SU-DHL-6 (cell line): ENCODE results near the gene AARS2.

Source experiments
- EZH2phosphoT487 ChIP-seq: fragments of 200-600 bp; sonication (generic), shearing (Covaris generic); conservative IDR thresholded peaks from 2 replicates; pipeline ENCODE4 v1.6.1; 2018; ENCODE audit warnings: mild to moderate bottlenecking, antibody characterized with exemption, low read length, moderate library complexity, mixed read lengths
- TF ChIP-seq, protein P1 (sequence below): fragments of 200-600 bp; sonication (generic); IDR thresholded peaks from one replicate; pipeline ENCODE4 v1.5.1; 2017; ENCODE audit warnings: antibody characterized with exemption, mild to moderate bottlenecking, low read length, moderate library complexity; ENCODE audit not compliant: insufficient read depth, poor library complexity, severe bottlenecking

DNA sequence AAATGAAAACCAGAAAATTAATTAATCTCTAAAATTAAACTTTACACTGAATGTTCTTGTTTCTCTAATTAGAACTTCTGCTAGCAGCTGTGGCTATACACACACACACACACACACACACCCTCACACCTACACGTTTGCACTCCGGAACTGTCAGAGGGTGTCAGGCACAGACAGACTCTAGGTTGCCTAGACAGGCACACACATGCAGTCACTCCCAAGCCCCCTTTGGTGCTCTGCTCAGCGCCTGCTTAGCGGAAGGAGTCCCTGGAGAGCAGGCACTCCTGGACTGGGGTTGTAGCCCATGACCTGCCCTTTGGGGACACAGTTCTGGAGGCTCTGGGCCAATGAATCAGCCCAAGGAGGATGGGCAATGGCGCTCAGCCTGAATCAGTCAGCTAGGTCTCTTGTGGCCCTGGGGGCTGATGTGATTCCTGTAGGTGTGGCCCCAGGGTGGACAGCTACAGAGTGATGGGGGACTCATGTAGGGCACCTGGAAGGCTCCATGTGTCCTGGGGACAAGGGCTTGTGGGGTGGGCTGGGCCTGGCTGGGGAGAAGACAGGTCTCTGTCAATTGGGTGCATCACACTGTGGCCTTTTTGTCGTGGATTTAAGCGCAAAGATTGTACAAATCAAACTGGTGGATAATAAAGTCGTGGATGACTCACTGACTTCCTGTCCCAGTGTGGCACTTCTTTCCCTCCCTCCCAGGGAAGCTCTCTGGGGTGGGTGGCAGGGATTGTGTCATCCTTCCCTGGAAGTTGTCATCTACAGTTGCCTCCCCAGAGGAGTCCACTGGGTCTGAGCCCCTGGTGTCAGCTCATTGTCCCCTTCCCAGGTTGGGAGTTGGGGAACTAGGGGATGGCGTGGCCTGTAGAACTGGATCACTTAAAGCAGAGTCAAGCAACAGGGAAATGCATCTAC lies 34.1 kb downstream of the AARS2 start:
- TF ChIP-seq, protein P1, sequence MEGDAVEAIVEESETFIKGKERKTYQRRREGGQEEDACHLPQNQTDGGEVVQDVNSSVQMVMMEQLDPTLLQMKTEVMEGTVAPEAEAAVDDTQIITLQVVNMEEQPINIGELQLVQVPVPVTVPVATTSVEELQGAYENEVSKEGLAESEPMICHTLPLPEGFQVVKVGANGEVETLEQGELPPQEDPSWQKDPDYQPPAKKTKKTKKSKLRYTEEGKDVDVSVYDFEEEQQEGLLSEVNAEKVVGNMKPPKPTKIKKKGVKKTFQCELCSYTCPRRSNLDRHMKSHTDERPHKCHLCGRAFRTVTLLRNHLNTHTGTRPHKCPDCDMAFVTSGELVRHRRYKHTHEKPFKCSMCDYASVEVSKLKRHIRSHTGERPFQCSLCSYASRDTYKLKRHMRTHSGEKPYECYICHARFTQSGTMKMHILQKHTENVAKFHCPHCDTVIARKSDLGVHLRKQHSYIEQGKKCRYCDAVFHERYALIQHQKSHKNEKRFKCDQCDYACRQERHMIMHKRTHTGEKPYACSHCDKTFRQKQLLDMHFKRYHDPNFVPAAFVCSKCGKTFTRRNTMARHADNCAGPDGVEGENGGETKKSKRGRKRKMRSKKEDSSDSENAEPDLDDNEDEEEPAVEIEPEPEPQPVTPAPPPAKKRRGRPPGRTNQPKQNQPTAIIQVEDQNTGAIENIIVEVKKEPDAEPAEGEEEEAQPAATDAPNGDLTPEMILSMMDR = no peak
- no peak for TF ChIP-seq EZH2phosphoT487
